Large intestine (tissue), 3 donors: ENCODE measurements around the gene ARID3C. TPM values are rescaled to one million over a fixed set of nuclear protein-coding genes. Genes with fewer than 3 reads are reported as not detected.

Experiments
- DNase-seq, 2 donors: peaks; one replicate each; pipeline versions ENCODE4 v3.0.0 to v3.0.0-alpha.2; 2013
- H3K27ac ChIP-seq: one replicate; pipeline ENCODE4 v1.5.1; 2013; ENCODE audit warnings: low read length
- H3K27me3 ChIP-seq: 2 replicates; pipeline ENCODE4 v1.6.1; 2013; ENCODE audit warnings: low read length; ENCODE audit not compliant: control insufficient read depth, insufficient read depth
- H3K36me3 ChIP-seq: 2 replicates; pipeline ENCODE4 v1.6.1; 2013; ENCODE audit warnings: low read length; ENCODE audit not compliant: control insufficient read depth, insufficient read depth
- H3K4me1 ChIP-seq: one replicate; pipeline ENCODE4 v1.6.1; 2013; ENCODE audit warnings: low read length; ENCODE audit not compliant: control insufficient read depth, insufficient read depth
- H3K4me3 ChIP-seq: one replicate; pipeline ENCODE4 v1.5.1; 2013; ENCODE audit warnings: low read length
- H3K9me3 ChIP-seq: one replicate; pipeline ENCODE4 v1.6.1; 2013; ENCODE audit warnings: mild to moderate bottlenecking, low read depth, low read length, moderate library complexity; ENCODE audit not compliant: control insufficient read depth
- WGBS: methylation state at CpG from one replicate; pipeline ENCODE4 v1.1.5; 2013; ENCODE audit warnings: low lambda C conversion rate; ENCODE audit not compliant: insufficient coverage; 5-methylcytosine and 5-hydroxymethylcytosine counted together
- polyA plus RNA-seq: library from polyadenylated mRNA; unstranded; fragments of 120-200 nt; gene quantifications from one replicate; pipeline ENCODE4 v1.2.1, GENCODE V29; 2013

Gene ARID3C
- polyA plus RNA-seq, 1 donor = 0.12 TPM

GRCh38 chr9:34592895-34593601 is 35.8 kb downstream of the ARID3C start:
- H3K27me3 ChIP-seq = peaks cover 71% of the 10 kb centered on the region
- H3K36me3 ChIP-seq = no peaks in the 10 kb centered on the region
- 27% methylated on average over 2 of the region's 26 CpGs for WGBS
- no peak for DNase-seq
- no peak overlapping the region for H3K4me3 ChIP-seq
- no peak overlapping the region for H3K27ac ChIP-seq
- H3K9me3 ChIP-seq = peaks cover 16% of the 10 kb centered on the region
- H3K4me1 ChIP-seq = peaks cover 16% of the 10 kb centered on the region

- WGBS = 21% methylated on average over 3 of the region's 16 CpGs
- Histone ChIP-seq H3K36me3 (no peaks in the 10 kb centered on the region), H3K4me3 (no peak overlapping the region), H3K9me3 (peaks cover 16% of the 10 kb centered on the region), H3K4me1 (peaks cover 16% of the 10 kb centered on the region), H3K27ac (no peak overlapping the region), H3K27me3 (peaks cover 79% of the 10 kb centered on the region)
- DNase-seq = peak in 1 of 2 donors; percentile 50
Measured at GRCh38 chr9:34591917-34592866, 36.7 kb downstream of the ARID3C start.

GRCh38 chr9:34591248-34591916 is 37.5 kb downstream of the ARID3C start:
- peaks cover 84% of the 10 kb centered on the region for H3K27me3 ChIP-seq
- peaks cover 16% of the 10 kb centered on the region for H3K4me1 ChIP-seq
- H3K9me3 ChIP-seq = peaks cover 16% of the 10 kb centered on the region
- DNase-seq = peak in 1 of 2 donors; percentile 71
- WGBS = no CpG with 5 or more reads among the region's 60 CpGs
- H3K4me3 ChIP-seq = no peak overlapping the region
- no peak overlapping the region for H3K27ac ChIP-seq
- no peaks in the 10 kb centered on the region for H3K36me3 ChIP-seq

GRCh38 chr9:34590381-34591247 is 38.3 kb downstream of the ARID3C start:
- peak in 1 of 2 donors; percentile 48 for DNase-seq

GRCh38 chr9:34589636-34590380 is 39.1 kb downstream of the ARID3C start, which contains the start of gene CNTFR:
CNTFR (minus strand) TSS chr9:34589724; CDS start chr9:34568981, 20,743 bp downstream.
- Histone ChIP-seq H3K27me3 (peaks cover 94% of the 10 kb centered on the region), H3K4me1 (peaks cover 16% of the 10 kb centered on the region), H3K36me3 (no peaks in the 10 kb centered on the region), H3K4me3 (peak within 1 kb of the TSS; percentile 50), H3K9me3 (peaks cover 16% of the 10 kb centered on the region), H3K27ac (no peak within 1 kb of the TSS)
- WGBS = no CpG with 5 or more reads among the region's 104 CpGs
- peak in 1 of 2 donors; percentile 50 for DNase-seq

More at GRCh38 chr9:34590381-34591247, 38.3 kb downstream of the ARID3C start:
- WGBS = no CpG with 5 or more reads among the region's 40 CpGs
- H3K27ac ChIP-seq = no peak overlapping the region
- peaks cover 16% of the 10 kb centered on the region for H3K9me3 ChIP-seq
- H3K36me3 ChIP-seq = no peaks in the 10 kb centered on the region
- peak overlapping the region; percentile 22 for H3K4me3 ChIP-seq
- H3K4me1 ChIP-seq = peaks cover 16% of the 10 kb centered on the region
- H3K27me3 ChIP-seq = peaks cover 86% of the 10 kb centered on the region

- no CpG with 5 or more reads among the region's 86 CpGs for WGBS
- peaks cover 94% of the 10 kb centered on the region for H3K27me3 ChIP-seq
Measured at GRCh38 chr9:34588671-34589635, 39.9 kb downstream of the ARID3C start.

GRCh38 chr9:34587271-34587670 is 41.6 kb downstream of the ARID3C start:
- Histone ChIP-seq H3K27ac (no peak overlapping the region), H3K4me3 (no peak overlapping the region), H3K27me3 (peaks cover 93% of the 10 kb centered on the region), H3K4me1 (peaks cover 16% of the 10 kb centered on the region), H3K36me3 (no peaks in the 10 kb centered on the region), H3K9me3 (peaks cover 16% of the 10 kb centered on the region)
- no peak for DNase-seq
- WGBS = no CpG with 5 or more reads among the region's 2 CpGs

More at GRCh38 chr9:34588671-34589635, 39.9 kb downstream of the ARID3C start:
- Histone ChIP-seq H3K9me3 (peaks cover 16% of the 10 kb centered on the region), H3K4me3 (peak overlapping the region; percentile 50), H3K4me1 (peaks cover 16% of the 10 kb centered on the region), H3K36me3 (no peaks in the 10 kb centered on the region), H3K27ac (no peak overlapping the region)
- no peak for DNase-seq

- Histone ChIP-seq H3K27ac (no peak overlapping the region), H3K27me3 (peaks cover 92% of the 10 kb centered on the region), H3K9me3 (peaks cover 10% of the 10 kb centered on the region), H3K4me3 (no peak overlapping the region), H3K4me1 (peaks cover 11% of the 10 kb centered on the region), H3K36me3 (no peaks in the 10 kb centered on the region)
- DNase-seq = no peak
- 20% methylated on average over 1 of the region's 11 CpGs for WGBS
Measured at GRCh38 chr9:34585946-34586669, 42.8 kb downstream of the ARID3C start.
